GM19463 (cell line): ENCODE results near the gene SV2B.
A peak's percentile ranks its signal among the peaks of the same experiment; 100 is the strongest.

Source experiments
- ATAC-seq: cut with Tn5 transposase; IDR thresholded peaks from one replicate; pipeline ENCODE4 v1.9.1; 2021; ENCODE audit warnings: mild to moderate bottlenecking, moderate library complexity; ENCODE audit not compliant: unreplicated experiment

SV2B gene

GRCh38 chr15:91135201-91136130 lies 35.4 kb downstream of the SV2B start:
- peak; percentile 90 for ATAC-seq

- no peak for ATAC-seq
Observed at GRCh38 chr15:91136386-91136923, 36.4 kb downstream of the SV2B start.

- no peak for ATAC-seq
Observed at GRCh38 chr15:91140601-91141000, 40.5 kb downstream of the SV2B start.

GRCh38 chr15:91141097-91141496 lies 41.0 kb downstream of the SV2B start:
- no peak for ATAC-seq

GRCh38 chr15:91142106-91142744 lies 42.2 kb downstream of the SV2B start:
- peak; percentile 50 for ATAC-seq

GRCh38 chr15:91142946-91143345 lies 42.9 kb downstream of the SV2B start:
- ATAC-seq: no peak

GRCh38 chr15:91146728-91147127 lies 46.7 kb downstream of the SV2B start:
- no peak for ATAC-seq

- ATAC-seq: no peak
Observed at GRCh38 chr15:91148243-91148642, 48.2 kb downstream of the SV2B start.

- no peak for ATAC-seq
Observed at GRCh38 chr15:91150502-91151160, 50.6 kb downstream of the SV2B start.

- no peak for ATAC-seq
Observed at GRCh38 chr15:91151781-91152563, 51.9 kb downstream of the SV2B start.

GRCh38 chr15:91152896-91153581 lies 53.0 kb downstream of the SV2B start:
- no peak for ATAC-seq

GRCh38 chr15:91153954-91154353 lies 53.9 kb downstream of the SV2B start:
- ATAC-seq: no peak

- ATAC-seq: no peak
Observed at GRCh38 chr15:91156175-91156726, 56.2 kb downstream of the SV2B start.

GRCh38 chr15:91158415-91159394 lies 58.6 kb downstream of the SV2B start:
- ATAC-seq: no peak

GRCh38 chr15:91165850-91166249 lies 65.8 kb downstream of the SV2B start:
- ATAC-seq: no peak

- ATAC-seq: no peak
Observed at GRCh38 chr15:91168457-91168856, 68.4 kb downstream of the SV2B start.

- no peak for ATAC-seq
Observed at GRCh38 chr15:91171334-91171733, 71.3 kb downstream of the SV2B start.

- no peak for ATAC-seq
Observed at GRCh38 chr15:91182101-91182500, 82.0 kb downstream of the SV2B start.

GRCh38 chr15:91183596-91183995 lies 83.5 kb downstream of the SV2B start:
- no peak for ATAC-seq
